Measurements from ENCODE around the gene RNF181.
"Not testable (repeated sequence)": the region's sequence is repeated elsewhere in the genome, so short reads cannot be mapped to it uniquely, and the experiment has no call there.

The RNF181 gene

GRCh38 chr2:85591563-85591962 is 4.0 kb upstream of the RNF181 start:
- H3K18ac ChIP-seq (ENCODE audit: low read depth in 1 of 2, low read length in 2 of 2) = no peak overlapping the region
- peaks cover 29% of the 10 kb centered on the region for H3K4me1 ChIP-seq (ENCODE audit: control insufficient read depth, insufficient read depth, low read depth, low read length)
- no peaks in the 10 kb centered on the region for H3K27me3 ChIP-seq (ENCODE audit: control insufficient read depth in 1 of 2, insufficient read depth in 1 of 2, low read length in 2 of 2)
- peak overlapping the region; percentile 40 for H4K91ac ChIP-seq (ENCODE audit: low read length)
- no peak overlapping the region for H3K4ac ChIP-seq (ENCODE audit: low read depth in 1 of 2, low read length in 2 of 2)
- H2BK15ac ChIP-seq (ENCODE audit: low read depth, poor library complexity, severe bottlenecking) = peak overlapping the region; percentile 61
- H3K9me3 ChIP-seq (ENCODE audit: control insufficient read depth, low read length) = no peaks in the 10 kb centered on the region
- H3K79me1 ChIP-seq (replicated peaks; ENCODE audit: low read length, poor library complexity, severe bottlenecking) = peaks cover 10% of the 10 kb centered on the region
- no peak overlapping the region for H2BK5ac ChIP-seq (ENCODE audit: low read depth, low read length, poor library complexity, severe bottlenecking)
- DNase-seq = no peak
- H3K36me3 ChIP-seq (ENCODE audit: control insufficient read depth in 1 of 2, insufficient read depth in 2 of 2, low read depth in 1 of 2, low read length in 2 of 2) = peaks cover 9 to 10% of the 10 kb centered on the region in 2 experiments
- 95% methylated on average over 12 of the region's 12 CpGs for WGBS
- no peak overlapping the region for H3K27ac ChIP-seq (ENCODE audit: low read length, poor library complexity, severe bottlenecking)
- H3K14ac ChIP-seq (ENCODE audit: low read length in 2 of 2) = no peak overlapping the region
- H2AFZ ChIP-seq (ENCODE audit: low read depth, low read length) = no peak overlapping the region
- no peak overlapping the region for H2BK120ac ChIP-seq (ENCODE audit: low read depth, low read length)
- no peak overlapping the region for H3K4me2 ChIP-seq (ENCODE audit: low read length, poor library complexity, severe bottlenecking)
- peak overlapping the region in 1 of 2 experiments; percentile 72 for H2BK12ac ChIP-seq (ENCODE audit: low read length in 2 of 2)
- no peak overlapping the region for H3K4me3 ChIP-seq (ENCODE audit: insufficient read depth in 1 of 2, low read depth in 1 of 2, low read length in 2 of 2)
- no peak overlapping the region for H4K8ac ChIP-seq (ENCODE audit: low read length)
- H2AK5ac ChIP-seq (ENCODE audit: low read length, severe bottlenecking) = peak overlapping the region; percentile 21
- no peak overlapping the region for H3K9ac ChIP-seq (ENCODE audit: low read length)
- H3K23ac ChIP-seq (ENCODE audit: low read length in 2 of 2) = no peak overlapping the region

- not testable (repeated sequence) for H3K23ac ChIP-seq (ENCODE audit: low read length in 2 of 2); H2AFZ ChIP-seq (ENCODE audit: low read depth, low read length); H3K4ac ChIP-seq (ENCODE audit: low read depth in 1 of 2, low read length in 2 of 2); H3K27ac ChIP-seq (ENCODE audit: low read length, poor library complexity, severe bottlenecking); H3K9ac ChIP-seq (ENCODE audit: low read length); H3K9me3 ChIP-seq (ENCODE audit: control insufficient read depth, low read length); H2BK120ac ChIP-seq (ENCODE audit: low read depth, low read length); H2AK5ac ChIP-seq (ENCODE audit: low read length, severe bottlenecking); H2BK5ac ChIP-seq (ENCODE audit: low read depth, low read length, poor library complexity, severe bottlenecking); H3K4me2 ChIP-seq (ENCODE audit: low read length, poor library complexity, severe bottlenecking); H2BK15ac ChIP-seq (ENCODE audit: low read depth, poor library complexity, severe bottlenecking); H3K18ac ChIP-seq (ENCODE audit: low read depth in 1 of 2, low read length in 2 of 2); H3K27me3 ChIP-seq (ENCODE audit: control insufficient read depth in 1 of 2, insufficient read depth in 1 of 2, low read length in 2 of 2); H3K4me3 ChIP-seq (ENCODE audit: insufficient read depth in 1 of 2, low read depth in 1 of 2, low read length in 2 of 2); H4K91ac ChIP-seq (ENCODE audit: low read length); H3K14ac ChIP-seq (ENCODE audit: low read length in 2 of 2); DNase-seq; H4K8ac ChIP-seq (ENCODE audit: low read length)
- WGBS = 92% methylated on average over 4 of the region's 9 CpGs
- peaks cover 16% of the 10 kb centered on the region for H3K79me1 ChIP-seq (replicated peaks; ENCODE audit: low read length, poor library complexity, severe bottlenecking)
- H3K36me3 ChIP-seq (ENCODE audit: control insufficient read depth in 1 of 2, insufficient read depth in 2 of 2, low read depth in 1 of 2, low read length in 2 of 2) = peaks cover 16 to 17% of the 10 kb centered on the region in 2 experiments
- H3K4me1 ChIP-seq (ENCODE audit: control insufficient read depth, insufficient read depth, low read depth, low read length) = peaks cover 36% of the 10 kb centered on the region
- H2BK12ac ChIP-seq (ENCODE audit: low read length in 2 of 2) = peak overlapping the region in 1 of 2 experiments; percentile 14
Observed at GRCh38 chr2:85592299-85592698, 3.2 kb upstream of the RNF181 start.

- peaks cover 22% of the 10 kb centered on the region in 2 experiments for H3K36me3 ChIP-seq (ENCODE audit: control insufficient read depth in 1 of 2, insufficient read depth in 2 of 2, low read depth in 1 of 2, low read length in 2 of 2)
- H3K18ac ChIP-seq (ENCODE audit: low read depth in 1 of 2, low read length in 2 of 2) = no peak overlapping the region
- no peak overlapping the region for H3K4me3 ChIP-seq (ENCODE audit: insufficient read depth in 1 of 2, low read depth in 1 of 2, low read length in 2 of 2)
- H2AK5ac ChIP-seq (ENCODE audit: low read length, severe bottlenecking) = no peak overlapping the region
- H4K91ac ChIP-seq (ENCODE audit: low read length) = no peak overlapping the region
- peaks cover 19% of the 10 kb centered on the region for H3K79me1 ChIP-seq (replicated peaks; ENCODE audit: low read length, poor library complexity, severe bottlenecking)
- no peaks in the 10 kb centered on the region for H3K27me3 ChIP-seq (ENCODE audit: control insufficient read depth in 1 of 2, insufficient read depth in 1 of 2, low read length in 2 of 2)
- H3K4ac ChIP-seq (ENCODE audit: low read depth in 1 of 2, low read length in 2 of 2) = no peak overlapping the region
- H3K4me1 ChIP-seq (ENCODE audit: control insufficient read depth, insufficient read depth, low read depth, low read length) = peaks cover 33% of the 10 kb centered on the region
- no peak overlapping the region for H3K23ac ChIP-seq (ENCODE audit: low read length in 2 of 2)
- H4K8ac ChIP-seq (ENCODE audit: low read length) = no peak overlapping the region
- DNase-seq = no peak
- H2BK12ac ChIP-seq (ENCODE audit: low read length in 2 of 2) = no peak overlapping the region
- no peak overlapping the region for H3K4me2 ChIP-seq (ENCODE audit: low read length, poor library complexity, severe bottlenecking)
- WGBS = 85% methylated on average over 3 of the region's 3 CpGs
- H3K9me3 ChIP-seq (ENCODE audit: control insufficient read depth, low read length) = no peaks in the 10 kb centered on the region
- H2BK15ac ChIP-seq (ENCODE audit: low read depth, poor library complexity, severe bottlenecking) = no peak overlapping the region
- H3K14ac ChIP-seq (ENCODE audit: low read length in 2 of 2) = no peak overlapping the region
- H2AFZ ChIP-seq (ENCODE audit: low read depth, low read length) = no peak overlapping the region
- no peak overlapping the region for H2BK120ac ChIP-seq (ENCODE audit: low read depth, low read length)
- no peak overlapping the region for H3K27ac ChIP-seq (ENCODE audit: low read length, poor library complexity, severe bottlenecking)
- no peak overlapping the region for H3K9ac ChIP-seq (ENCODE audit: low read length)
- H2BK5ac ChIP-seq (ENCODE audit: low read depth, low read length, poor library complexity, severe bottlenecking) = no peak overlapping the region
Observed at GRCh38 chr2:85593023-85593422, 2.5 kb upstream of the RNF181 start.

GRCh38 chr2:85594715-85595300 is 737 bp upstream of the RNF181 start:
- Histone ChIP-seq H3K27ac (ENCODE audit: low read length, poor library complexity, severe bottlenecking) (peak overlapping the region; percentile 83), H2BK120ac (ENCODE audit: low read depth, low read length) (no peak overlapping the region), H3K14ac (ENCODE audit: low read length in 2 of 2) (no peak overlapping the region), H3K79me1 (replicated peaks; ENCODE audit: low read length, poor library complexity, severe bottlenecking) (peaks cover 31% of the 10 kb centered on the region), H2BK12ac (ENCODE audit: low read length in 2 of 2) (no peak overlapping the region), H2BK15ac (ENCODE audit: low read depth, poor library complexity, severe bottlenecking) (no peak overlapping the region), H3K4me3 (ENCODE audit: insufficient read depth in 1 of 2, low read depth in 1 of 2, low read length in 2 of 2) (peak overlapping the region; percentile 61 to 92), H4K8ac (ENCODE audit: low read length) (peak overlapping the region; percentile 62), H3K23ac (ENCODE audit: low read length in 2 of 2) (no peak overlapping the region), H4K91ac (ENCODE audit: low read length) (peak overlapping the region; percentile 23), H3K9ac (ENCODE audit: low read length) (peak overlapping the region; percentile 94), H3K4me2 (ENCODE audit: low read length, poor library complexity, severe bottlenecking) (peak overlapping the region; percentile 44), H3K18ac (ENCODE audit: low read depth in 1 of 2, low read length in 2 of 2) (peak overlapping the region in 1 of 2 experiments; percentile 93), H3K4ac (ENCODE audit: low read depth in 1 of 2, low read length in 2 of 2) (no peak overlapping the region), H2AFZ (ENCODE audit: low read depth, low read length) (no peak overlapping the region), H3K9me3 (ENCODE audit: control insufficient read depth, low read length) (no peaks in the 10 kb centered on the region), H2BK5ac (ENCODE audit: low read depth, low read length, poor library complexity, severe bottlenecking) (no peak overlapping the region), H3K4me1 (ENCODE audit: control insufficient read depth, insufficient read depth, low read depth, low read length) (peaks cover 29% of the 10 kb centered on the region), H3K27me3 (ENCODE audit: control insufficient read depth in 1 of 2, insufficient read depth in 1 of 2, low read length in 2 of 2) (no peaks in the 10 kb centered on the region), H3K36me3 (ENCODE audit: control insufficient read depth in 1 of 2, insufficient read depth in 2 of 2, low read depth in 1 of 2, low read length in 2 of 2) (peaks cover 38 to 40% of the 10 kb centered on the region in 2 experiments), H2AK5ac (ENCODE audit: low read length, severe bottlenecking) (peak overlapping the region; percentile 61)
- 27% methylated on average over 13 of the region's 13 CpGs for WGBS
- DNase-seq = no peak
